HG02870 (cell line): ENCODE results near the gene AHSA1.

ENCODE experiments used
- ATAC-seq: cut with Tn5 transposase; IDR thresholded peaks from one replicate; pipeline ENCODE4 v1.9.1; 2021; ENCODE audit warnings: mild to moderate bottlenecking, moderate library complexity; ENCODE audit not compliant: unreplicated experiment

The AHSA1 gene

GRCh38 chr14:77507762-77508161 lies 49.9 kb downstream of the AHSA1 start:
- no peak for ATAC-seq

- ATAC-seq = no peak
Measured at GRCh38 chr14:77508249-77508648, 50.4 kb downstream of the AHSA1 start.

GRCh38 chr14:77508876-77509275 lies 51.0 kb downstream of the AHSA1 start:
- ATAC-seq = no peak

GRCh38 chr14:77509366-77509765 lies 51.5 kb downstream of the AHSA1 start:
- no peak for ATAC-seq

- no peak for ATAC-seq
Measured at GRCh38 chr14:77511486-77512162, 53.7 kb downstream of the AHSA1 start.

GRCh38 chr14:77516126-77516525 lies 58.2 kb downstream of the AHSA1 start:
- no peak for ATAC-seq
